GM21381 (cell line): Measurements from ENCODE around the gene GPR31.
"Not testable (repeated sequence)": the region's sequence is repeated elsewhere in the genome, so short reads cannot be mapped to it uniquely, and the experiment has no call there.

Experiments used
- ATAC-seq: cut with Tn5 transposase; IDR thresholded peaks from one replicate; pipeline ENCODE4 v1.9.1; 2021; ENCODE audit warnings: mild to moderate bottlenecking, moderate library complexity; ENCODE audit not compliant: unreplicated experiment

Gene GPR31

GRCh38 chr6:167167699-167168098 is 9.9 kb upstream of the GPR31 start:
- not testable (repeated sequence) for ATAC-seq

DNA sequence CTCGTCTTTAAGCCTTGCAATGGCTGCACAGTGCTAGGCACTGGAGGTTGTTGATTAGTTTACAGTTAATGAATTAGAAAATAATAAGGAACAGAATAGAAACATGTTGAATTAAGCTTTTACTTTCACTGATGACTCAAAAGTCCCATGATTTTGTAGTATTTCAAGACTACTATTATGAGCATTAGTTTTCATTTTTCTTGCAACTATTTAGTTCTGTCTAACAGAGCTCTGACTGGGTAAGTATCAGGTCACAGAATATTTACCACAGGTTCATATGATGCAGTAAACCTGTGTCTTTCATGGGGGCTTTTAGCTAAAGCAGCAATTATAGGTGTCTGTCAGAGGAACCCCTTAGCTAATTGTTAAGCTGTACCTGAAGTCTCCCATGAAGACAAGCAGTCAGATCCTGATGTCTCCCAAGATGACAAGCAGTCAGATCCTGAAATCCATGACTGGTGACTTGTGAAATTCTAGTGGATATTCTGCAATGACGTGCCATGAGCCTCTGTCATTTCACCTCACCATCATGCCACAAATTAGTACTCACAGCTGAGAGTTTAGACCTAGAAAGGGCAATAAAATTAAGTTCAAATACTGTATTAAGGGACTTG is 8.2 kb upstream of the GPR31 start:
- ATAC-seq: no peak

GRCh38 chr6:167164261-167164660 is 6.5 kb upstream of the GPR31 start:
- ATAC-seq: no peak

DNA sequence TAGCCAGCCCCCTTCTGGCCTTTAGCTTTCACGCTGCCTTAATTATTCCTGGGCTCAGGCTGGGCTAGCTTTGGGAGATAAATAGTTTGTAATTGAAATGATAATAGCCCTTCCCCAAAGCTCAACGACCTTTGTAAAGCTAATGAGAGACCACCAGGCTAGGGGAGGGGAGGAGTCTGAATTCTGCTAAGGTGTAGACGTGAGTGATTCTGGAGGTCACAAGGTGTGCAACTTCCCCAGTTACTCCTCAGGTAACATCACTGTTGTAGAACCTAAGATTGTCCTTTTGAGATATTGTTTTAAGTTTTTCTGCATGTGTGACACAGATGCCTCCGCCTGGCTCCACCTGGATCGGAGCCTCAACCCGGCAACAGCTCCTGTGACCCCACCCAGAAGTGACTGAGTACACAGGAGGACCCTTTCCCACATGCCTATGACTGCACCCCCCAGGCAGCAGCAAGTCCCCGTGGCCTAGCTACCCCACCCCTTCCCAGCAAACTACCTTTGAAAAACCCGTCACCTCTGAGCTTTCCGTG is 5.8 kb upstream of the GPR31 start:
- ATAC-seq: no peak

DNA sequence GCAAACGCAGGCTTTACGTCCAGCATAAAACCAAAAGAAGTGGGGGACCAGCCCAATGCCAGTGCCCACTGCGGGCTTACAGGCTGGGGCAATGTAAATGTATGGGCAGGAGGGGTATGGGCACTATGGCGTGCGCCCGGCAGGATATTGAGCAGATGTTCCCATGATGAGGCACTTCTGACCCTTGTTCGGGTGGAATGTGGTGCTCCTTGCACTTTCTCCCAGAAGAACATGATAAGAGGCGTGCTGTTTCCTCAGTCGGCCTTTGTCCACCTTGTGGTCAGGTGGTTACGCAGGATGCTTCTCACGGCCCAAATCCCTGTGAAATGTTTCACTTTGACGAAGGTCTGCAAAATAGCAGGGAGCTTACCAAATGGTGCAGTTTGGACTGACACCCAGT is 4.8 kb upstream of the GPR31 start:
- ATAC-seq: no peak

DNA sequence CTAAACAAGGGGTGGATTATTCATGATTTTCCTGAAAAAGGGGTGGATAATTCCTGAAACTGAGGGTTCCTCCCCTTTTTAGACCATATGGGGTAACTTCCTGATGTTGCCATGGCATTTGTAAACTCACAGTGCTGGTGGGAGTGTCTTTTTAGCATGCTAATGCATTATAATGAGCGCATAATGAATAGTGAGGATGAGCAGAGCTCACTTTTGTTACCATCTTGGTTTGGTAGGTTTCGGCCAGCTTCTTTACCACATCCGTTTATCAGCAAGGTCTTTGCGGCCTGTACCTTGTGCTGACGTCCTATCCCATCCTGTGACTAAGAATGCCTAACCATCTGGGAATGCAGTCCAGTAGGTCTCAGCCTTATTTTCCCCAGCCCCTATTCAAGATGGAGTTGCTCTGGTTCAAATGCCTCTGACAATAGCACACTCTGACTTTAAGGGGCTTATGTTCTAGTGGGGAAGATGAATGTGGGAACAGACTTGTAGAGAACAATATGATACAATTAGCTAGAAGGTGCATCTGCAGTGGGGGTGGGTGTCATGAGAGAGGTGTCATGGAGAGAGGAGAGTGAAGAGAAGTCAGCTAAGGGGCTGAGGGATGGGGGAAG is 4.2 kb upstream of the GPR31 start:
- no peak for ATAC-seq

GRCh38 chr6:167157414-167157813 is 366 bp downstream of the GPR31 start:
- no peak for ATAC-seq

DNA sequence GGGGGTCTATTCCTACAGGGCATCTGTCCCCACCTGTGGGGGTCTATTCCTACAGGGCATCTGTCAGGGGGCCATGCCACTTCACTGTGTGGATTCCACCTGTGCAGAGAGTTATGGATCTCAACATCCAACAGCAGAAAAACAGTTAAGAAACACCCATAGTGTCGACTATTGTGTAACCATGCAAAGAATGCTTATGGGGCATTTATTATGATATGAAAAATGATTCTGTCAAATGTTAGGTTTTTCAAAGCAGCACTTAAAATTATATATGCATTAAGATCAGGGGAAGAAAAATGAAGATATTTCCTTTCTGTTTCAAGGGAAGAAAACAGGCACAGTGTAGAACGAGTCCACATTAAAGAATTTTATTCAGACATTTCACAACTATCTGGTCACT is 2.9 kb downstream of the GPR31 start:
- ATAC-seq: no peak

GRCh38 chr6:167154291-167154690 is 3.5 kb downstream of the GPR31 start:
- no peak for ATAC-seq

- peak; percentile 67 for ATAC-seq
These were observed 4.2 kb downstream of the GPR31 start for GRCh38 chr6:167153521-167153959.

GRCh38 chr6:167152862-167153261 is 4.9 kb downstream of the GPR31 start:
- peak; percentile 41 for ATAC-seq

DNA sequence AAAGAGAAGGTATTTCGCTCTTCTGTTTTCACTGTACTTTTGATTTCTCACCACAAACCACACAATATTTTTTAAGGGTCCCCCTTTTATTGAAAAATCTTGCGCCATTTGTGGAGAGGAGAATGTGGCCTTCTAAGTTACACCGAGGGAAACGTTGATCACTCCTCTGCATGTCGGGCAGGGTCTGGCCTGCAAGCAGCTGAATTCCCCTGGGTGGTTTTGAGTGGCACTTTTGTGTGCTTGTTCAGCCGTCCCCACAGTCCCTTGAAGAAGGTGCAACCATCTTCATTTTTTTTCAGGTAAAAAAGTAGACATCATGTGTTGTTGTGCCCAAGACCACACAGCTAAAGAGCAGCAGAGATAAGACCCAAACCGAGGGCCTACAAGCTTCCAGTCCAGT is 6.1 kb downstream of the GPR31 start:
- ATAC-seq: no peak

DNA sequence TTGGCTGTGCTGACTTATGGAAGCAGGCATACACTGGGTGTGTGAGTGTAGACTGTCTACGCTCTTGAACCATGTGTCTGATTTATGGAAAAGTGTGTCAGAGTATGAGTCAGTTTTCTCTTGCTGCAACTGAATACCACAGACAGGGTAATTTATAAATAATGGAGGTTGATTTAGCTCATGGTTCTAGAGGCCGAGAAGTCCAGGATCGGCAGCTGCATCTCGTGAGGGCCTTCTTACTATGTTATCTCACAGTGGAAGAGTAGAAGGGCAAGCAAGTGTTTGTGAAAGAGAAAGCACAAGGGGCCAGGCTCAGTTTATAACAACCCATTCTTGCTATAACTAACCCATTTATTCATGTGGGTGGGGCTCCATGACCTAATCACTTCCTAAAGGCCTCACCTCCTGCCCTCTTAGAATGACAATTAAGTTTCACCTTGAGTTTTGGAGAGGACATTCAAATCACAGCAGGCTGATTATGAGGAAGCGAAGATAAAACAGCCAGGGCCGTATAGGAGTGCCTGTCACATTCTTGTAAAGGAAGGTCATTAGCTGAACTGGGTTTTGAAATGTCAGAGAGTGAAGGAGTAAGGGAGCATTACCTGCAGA is 6.7 kb downstream of the GPR31 start:
- ATAC-seq: peak; percentile 50

GRCh38 chr6:167148997-167149396 is 8.8 kb downstream of the GPR31 start:
- ATAC-seq: no peak

DNA sequence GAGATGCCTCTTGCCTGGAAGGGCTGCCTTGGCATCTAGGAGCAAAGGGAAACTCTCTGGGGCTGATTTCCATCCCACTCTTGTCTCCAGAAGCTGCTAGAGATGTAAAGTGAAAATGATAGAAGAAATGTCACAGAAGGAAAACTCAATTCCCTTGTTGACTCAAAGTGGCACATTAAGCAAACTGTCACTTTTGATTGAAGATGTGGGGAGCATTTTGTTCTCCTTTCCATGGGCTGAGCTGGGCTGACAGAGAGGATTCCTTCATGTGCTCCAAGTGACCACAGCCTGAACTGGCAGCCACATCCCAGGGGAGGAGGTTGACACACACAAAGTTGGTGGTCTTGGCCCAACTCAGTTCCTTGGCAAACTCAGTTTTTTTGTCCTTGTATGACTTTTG is 9.8 kb downstream of the GPR31 start:
- ATAC-seq: no peak

DNA sequence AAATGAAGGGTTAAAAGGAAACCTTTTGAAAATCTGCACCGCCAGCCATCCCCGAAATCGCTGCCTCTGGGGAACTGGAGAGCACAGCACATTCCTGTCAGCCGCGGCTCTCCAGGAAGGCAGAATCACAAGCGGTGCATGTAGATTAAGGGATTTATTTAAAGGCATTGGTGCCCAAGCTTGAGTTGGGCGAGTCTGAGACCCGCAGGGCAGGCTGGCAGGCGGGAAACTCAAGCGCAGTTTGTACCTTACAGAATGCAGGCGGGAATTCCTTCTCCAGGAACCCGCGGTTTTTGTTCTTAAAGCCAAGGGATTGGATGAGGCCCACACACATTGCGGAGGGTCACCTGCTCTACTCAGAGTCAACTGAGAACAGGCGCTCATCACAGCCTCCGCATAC is 10.8 kb downstream of the GPR31 start:
- ATAC-seq: no peak

- ATAC-seq: no peak
These were observed 11.6 kb downstream of the GPR31 start for GRCh38 chr6:167146135-167146534.

DNA sequence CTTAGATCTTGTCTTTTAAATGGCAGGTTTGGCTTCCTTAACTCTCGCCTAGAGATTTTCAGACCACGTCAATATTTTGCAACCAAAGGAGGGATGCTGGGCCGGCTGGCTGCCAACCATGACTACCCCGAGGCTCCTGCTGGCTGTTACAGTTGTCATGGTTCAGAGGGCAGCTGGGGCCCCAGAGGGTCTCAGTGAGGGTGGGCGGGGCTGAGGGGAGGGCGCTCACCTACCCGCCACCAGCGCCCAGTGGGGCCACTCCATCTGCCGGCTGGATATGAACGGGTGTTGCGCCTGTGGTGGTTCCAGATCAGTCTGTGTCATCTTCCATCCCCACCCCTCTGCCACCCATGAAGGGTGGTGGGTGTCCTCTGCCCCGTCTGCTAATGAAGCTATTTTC is 12.3 kb downstream of the GPR31 start:
- no peak for ATAC-seq

- ATAC-seq: no peak
These were observed 14.7 kb downstream of the GPR31 start for GRCh38 chr6:167143041-167143440.

- ATAC-seq: no peak
These were observed 15.4 kb downstream of the GPR31 start for GRCh38 chr6:167142433-167142761.

- peak; percentile 78 for ATAC-seq
These were observed 15.9 kb downstream of the GPR31 start for GRCh38 chr6:167141667-167142432.
